GM10266 (cell line): ENCODE measurements around the gene TMEM171.

Experiments used
- DNase-seq: peaks from one replicate; pipeline ENCODE4 v3.0.0; 2012; ENCODE audit errors: extremely low spot score
- CTCF ChIP-seq: IDR thresholded peaks from 2 replicates; pipeline ENCODE4 v1.5.1; 2012; ENCODE audit warnings: mild to moderate bottlenecking, low read depth; ENCODE audit not compliant: control insufficient read depth, insufficient read depth; ENCODE audit errors: missing control alignments

TMEM171 gene

GRCh38 chr5:73097740-73098139, 22.6 kb upstream of the TMEM171 start:
- TF ChIP-seq CTCF = no peak
- no peak for DNase-seq

DNA sequence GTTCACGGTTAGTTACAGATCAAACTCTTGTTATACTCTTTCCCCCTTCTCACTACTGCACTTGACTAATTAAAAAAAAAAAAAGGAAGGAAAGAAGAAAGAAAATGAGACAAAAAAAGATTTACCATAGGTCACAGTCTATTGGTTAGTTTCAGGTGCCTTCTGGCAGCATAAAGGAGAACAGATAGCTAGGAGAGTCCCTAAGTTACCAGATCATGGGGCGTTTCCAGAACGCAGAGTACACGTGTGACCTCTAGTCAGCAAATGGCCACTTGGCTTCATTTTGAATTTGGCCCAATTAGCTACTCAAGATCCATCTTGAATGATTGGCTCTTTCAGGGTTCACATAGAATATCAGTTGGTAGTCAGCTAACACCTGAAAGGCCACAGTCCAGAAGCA, 20.3 kb upstream of the TMEM171 start:
- no peak for DNase-seq
- TF ChIP-seq CTCF = no peak

DNA sequence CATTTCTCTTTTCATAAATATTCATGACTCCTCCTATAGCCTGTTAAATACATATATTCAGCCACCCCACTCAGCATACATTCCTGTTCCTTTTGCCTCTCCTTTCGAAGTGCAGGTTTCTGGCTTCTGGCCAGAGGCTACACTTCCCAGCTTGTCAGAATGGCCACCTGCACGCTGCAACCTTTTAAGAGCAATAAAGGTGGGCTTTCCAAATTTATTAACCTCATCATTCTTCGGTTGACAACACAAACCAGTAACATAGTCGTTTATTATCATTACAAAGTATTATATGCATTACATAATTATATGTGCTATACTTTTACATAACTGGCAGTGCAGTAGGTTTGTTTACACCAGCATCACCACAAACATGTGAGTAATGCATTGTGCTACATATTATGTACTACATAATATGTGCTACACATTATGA, 16.5 kb upstream of the TMEM171 start:
- no peak for TF ChIP-seq CTCF
- no peak for DNase-seq

DNA sequence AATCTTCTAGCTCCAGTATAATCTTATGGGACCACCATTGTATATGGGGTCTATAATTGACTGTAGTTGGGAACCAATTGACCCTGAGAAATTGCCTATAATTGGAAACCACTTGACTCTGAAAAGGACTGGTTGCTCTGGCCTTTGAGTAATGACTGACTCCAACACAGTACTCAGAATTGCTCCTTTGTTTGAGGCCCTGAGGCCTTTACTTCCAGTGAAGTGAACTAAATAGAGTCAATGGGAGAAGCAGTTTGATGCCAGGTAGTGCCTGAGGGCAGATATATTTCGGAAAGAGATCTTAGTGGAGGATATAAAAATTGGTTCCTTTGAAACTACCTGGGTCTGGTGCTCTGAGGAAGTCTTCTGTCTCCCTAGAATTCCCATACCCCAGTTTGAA, 16.0 kb upstream of the TMEM171 start:
- DNase-seq = no peak
- no peak for TF ChIP-seq CTCF

- no peak for DNase-seq
- TF ChIP-seq CTCF = no peak
Measured at GRCh38 chr5:73106335-73106734, 14.0 kb upstream of the TMEM171 start.

- no peak for TF ChIP-seq CTCF
- DNase-seq = no peak
Measured at GRCh38 chr5:73110190-73110589, 10.2 kb upstream of the TMEM171 start.

DNA sequence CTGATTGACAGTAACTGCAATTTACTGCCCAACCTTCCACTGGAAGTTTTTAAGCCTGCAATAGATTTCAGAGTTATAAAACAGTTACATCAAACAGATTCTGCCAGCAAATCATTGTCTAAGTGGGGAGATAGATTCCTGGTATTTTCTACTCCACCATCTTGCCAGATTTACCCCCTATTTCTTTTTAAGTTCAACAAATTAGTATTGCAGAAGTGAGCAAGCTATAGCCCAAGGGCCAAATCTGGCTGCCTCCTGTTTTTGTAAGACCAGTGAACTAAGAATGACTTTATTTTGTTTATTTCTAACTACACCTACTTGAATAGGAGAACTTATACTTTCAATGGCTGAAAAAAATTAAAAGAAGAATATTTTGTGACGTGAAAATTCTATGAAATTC, 8.8 kb upstream of the TMEM171 start:
- no peak for DNase-seq

More for the DNA sequence above, 8.8 kb upstream of the TMEM171 start:
- TF ChIP-seq CTCF = no peak
